Astrocyte of the cerebellum (primary cell): ENCODE measurements around the gene PPP2R2D.

Experiments used
- DNase-seq: peaks from one replicate; pipeline ENCODE4 v3.0.0-alpha.2; 2011; ENCODE audit warnings: low read depth
- H3K4me3 ChIP-seq: 2 replicates; pipeline ENCODE4 v1.5.1; 2011; ENCODE audit warnings: mild to moderate bottlenecking, low read depth, low read length, moderate library complexity
- in situ Hi-C: cut with HindIII; loops from 2 replicates; pipeline ENCODE4 v1.10.0; 2017; ENCODE audit warnings: low sequenced_read_pairs
- TF ChIP-seq, protein P1 (sequence below): IDR thresholded peaks from 2 replicates; pipeline ENCODE4 v1.5.1; 2012; ENCODE audit warnings: low read length, low read depth, moderate library complexity, mild to moderate bottlenecking; ENCODE audit errors: missing control alignments

PPP2R2D gene

DNA sequence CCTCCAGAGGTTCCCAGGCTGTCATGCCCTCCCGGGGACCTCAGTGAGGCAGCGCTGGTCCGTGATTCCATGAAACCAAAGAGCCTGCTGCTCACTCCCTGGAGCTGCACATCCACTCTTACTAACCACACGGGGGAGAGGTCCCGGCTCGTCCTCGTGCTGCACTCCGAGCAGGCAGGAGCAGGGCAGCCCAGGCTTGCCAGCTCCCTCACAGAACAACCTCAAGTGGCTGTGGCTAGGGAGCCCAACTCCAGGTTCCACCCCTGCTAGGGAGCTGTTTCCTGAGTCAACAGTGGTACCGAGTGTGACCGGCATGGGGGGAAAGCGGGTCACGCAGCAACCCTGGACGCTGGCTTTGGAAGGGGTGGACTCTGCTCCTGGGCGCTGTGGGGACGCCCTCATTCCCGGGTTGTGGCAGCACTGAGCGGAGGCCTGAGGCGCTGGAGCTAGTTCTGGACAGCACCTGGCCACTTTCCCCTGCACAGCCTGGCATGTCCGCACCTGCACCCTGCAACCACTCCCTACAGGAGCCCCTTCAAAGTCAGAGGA is 27.9 kb upstream of the PPP2R2D start:
- no peak overlapping the region for H3K4me3 ChIP-seq
- in situ Hi-C loops = no loop called here
- TF ChIP-seq, protein P1, sequence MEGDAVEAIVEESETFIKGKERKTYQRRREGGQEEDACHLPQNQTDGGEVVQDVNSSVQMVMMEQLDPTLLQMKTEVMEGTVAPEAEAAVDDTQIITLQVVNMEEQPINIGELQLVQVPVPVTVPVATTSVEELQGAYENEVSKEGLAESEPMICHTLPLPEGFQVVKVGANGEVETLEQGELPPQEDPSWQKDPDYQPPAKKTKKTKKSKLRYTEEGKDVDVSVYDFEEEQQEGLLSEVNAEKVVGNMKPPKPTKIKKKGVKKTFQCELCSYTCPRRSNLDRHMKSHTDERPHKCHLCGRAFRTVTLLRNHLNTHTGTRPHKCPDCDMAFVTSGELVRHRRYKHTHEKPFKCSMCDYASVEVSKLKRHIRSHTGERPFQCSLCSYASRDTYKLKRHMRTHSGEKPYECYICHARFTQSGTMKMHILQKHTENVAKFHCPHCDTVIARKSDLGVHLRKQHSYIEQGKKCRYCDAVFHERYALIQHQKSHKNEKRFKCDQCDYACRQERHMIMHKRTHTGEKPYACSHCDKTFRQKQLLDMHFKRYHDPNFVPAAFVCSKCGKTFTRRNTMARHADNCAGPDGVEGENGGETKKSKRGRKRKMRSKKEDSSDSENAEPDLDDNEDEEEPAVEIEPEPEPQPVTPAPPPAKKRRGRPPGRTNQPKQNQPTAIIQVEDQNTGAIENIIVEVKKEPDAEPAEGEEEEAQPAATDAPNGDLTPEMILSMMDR = no peak
- DNase-seq = no peak

DNA sequence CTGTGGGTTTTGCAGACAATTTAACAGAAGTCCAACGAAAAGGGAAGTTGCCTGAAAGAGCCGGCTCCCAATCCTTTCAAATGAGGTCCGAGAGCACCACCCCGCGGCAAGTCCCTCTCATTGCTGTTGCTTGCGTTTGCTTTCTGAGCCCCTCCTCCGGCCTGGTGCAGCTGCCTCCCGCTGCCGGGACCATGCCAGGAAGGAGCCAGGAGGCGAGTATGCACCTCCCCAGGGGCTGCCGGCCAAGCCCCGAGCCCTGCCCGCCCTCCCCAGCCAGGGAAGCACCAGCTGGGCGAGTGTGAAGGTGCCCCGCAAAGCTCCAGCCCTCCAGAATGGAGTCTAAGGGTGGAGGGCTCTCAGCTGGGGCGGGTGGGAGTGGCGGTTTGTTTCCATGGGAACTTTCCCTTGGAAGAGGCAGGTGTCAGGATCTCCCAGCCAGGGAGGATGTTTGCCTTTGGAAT is 25.8 kb upstream of the PPP2R2D start:
- TF ChIP-seq, protein P1 = peak; percentile 72
- no peak overlapping the region for H3K4me3 ChIP-seq
- in situ Hi-C loops = no loop called here
- DNase-seq = peak; percentile 60

DNA sequence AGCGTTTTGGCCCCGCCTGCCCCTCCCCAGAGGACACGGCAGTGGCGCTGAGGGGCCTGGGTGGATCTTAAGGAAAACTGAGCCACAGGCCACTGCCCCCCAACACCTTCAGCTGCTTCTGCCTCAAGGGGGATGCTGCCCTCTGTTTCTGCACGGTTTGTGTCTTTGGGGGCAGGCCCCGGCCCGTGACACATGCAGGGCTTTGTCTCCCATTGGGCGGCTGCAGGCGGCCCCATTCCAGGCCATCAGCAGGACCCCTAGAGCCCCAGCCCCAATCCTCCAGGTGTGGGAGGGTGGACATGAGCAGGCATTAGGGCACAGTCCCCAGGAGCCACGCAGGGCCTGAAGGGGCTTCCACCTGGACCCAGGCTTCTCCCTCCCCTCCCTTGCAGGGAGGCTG is 25.3 kb upstream of the PPP2R2D start:
- TF ChIP-seq, protein P1 = no peak
- in situ Hi-C loops = no loop called here
- no peak for DNase-seq
- no peak overlapping the region for H3K4me3 ChIP-seq

DNA sequence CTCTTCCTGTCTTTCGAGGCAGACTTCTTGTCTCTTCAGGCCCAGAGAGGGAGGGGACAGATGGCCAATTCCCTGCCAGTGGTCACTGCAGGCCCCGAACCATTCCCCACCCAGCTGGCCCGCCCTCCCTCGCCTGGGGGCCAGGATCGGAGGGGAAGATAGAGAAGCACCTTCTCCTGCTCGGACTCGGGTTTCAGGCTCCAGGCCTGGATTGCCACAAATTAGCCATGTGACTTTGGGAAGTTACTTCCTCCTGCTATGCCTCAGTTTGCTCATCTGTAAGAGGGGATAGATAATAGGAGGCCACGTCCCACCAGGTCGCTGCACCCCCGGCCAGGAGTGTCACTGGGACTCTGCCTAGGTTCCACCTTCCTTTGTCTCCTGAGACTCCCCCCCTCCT is 24.8 kb upstream of the PPP2R2D start:
- no peak overlapping the region for H3K4me3 ChIP-seq
- in situ Hi-C loops = no loop called here
- TF ChIP-seq, protein P1 = no peak
- DNase-seq = no peak

DNA sequence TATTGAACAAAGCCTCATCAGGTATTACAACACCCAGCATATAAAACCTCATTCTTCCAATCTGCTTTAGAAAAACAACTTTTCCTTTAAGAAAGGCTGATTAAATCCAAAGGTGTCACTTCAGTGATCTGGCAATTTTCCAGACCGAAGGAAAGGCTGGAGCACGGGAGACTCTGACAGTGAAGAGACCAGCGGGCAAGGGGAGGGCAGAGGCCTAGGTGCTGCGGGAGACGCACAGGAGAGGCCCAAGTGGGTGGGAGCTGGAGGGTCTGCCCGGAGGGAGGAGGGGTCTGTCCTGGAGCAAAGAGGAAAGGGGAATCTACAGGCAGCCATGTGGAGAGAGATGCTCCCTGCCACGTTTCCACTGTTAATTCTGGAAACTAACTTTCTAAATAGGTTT is 24.3 kb upstream of the PPP2R2D start:
- in situ Hi-C loops = no loop called here
- H3K4me3 ChIP-seq = no peak overlapping the region
- TF ChIP-seq, protein P1 = no peak
- DNase-seq = no peak

DNA sequence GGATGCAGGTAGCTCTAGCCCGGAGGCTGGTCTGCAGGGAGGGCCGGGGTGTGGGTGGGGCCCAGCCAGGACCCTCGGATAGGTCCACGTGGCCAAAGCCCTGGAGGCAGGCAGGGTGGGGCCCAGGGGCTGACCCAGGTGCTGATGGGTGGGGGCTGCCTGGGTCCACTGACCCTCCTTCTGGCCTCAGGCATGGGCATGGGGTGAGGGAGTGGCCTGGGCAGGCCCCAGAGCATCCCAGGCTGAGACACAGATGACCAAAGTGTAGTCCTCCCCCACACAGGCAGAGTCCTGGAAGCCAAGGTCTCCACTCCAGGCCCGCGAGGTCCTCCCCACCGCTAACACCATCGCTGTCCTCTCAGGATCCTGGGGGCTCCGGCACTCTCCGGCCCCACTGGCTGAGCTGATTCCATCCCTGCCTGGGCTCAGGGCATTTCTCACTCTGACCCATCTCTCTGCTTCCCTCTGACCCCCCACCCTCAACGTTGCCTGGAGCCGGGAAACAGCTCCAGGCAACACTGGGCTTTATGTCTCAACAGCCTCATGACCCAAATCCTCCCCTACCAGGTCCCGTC is 20.7 kb upstream of the PPP2R2D start:
- in situ Hi-C loops = no loop called here
- DNase-seq = no peak
- H3K4me3 ChIP-seq = no peak overlapping the region
- TF ChIP-seq, protein P1 = no peak
